GM12878 (cell line): ENCODE data around the gene SMPD3. TPM values are rescaled to one million over a fixed set of nuclear protein-coding genes. Genes with fewer than 3 reads are reported as not detected.

Source experiments
- ATAC-seq: fragments of 200-7000 bp; cut with Tn5 transposase; 3 replicates; pipeline ENCODE4 v1.9.1; 2020; ENCODE audit warnings: mild to moderate bottlenecking, moderate library complexity
- BruUV-seq: library from RNA; stranded (reverse); fragments of 400-500 nt; replicated peaks from 2 replicates; lab custom pipeline; 2021; lab: Mats Ljungman, UMichigan
- CTCF ChIA-PET: fragments of 300-600 bp; sonication (Branson Sonifier 250); formaldehyde crosslinking; extraction: SDS; loops from one replicate; lab custom pipeline; 2021; ENCODE audit warnings: inconsistent platforms; lab: Yijun Ruan, JAX
- POLR2A ChIA-PET: fragments of 350-600 bp; formaldehyde crosslinking; extraction: SDS; loops from one replicate; lab custom pipeline; 2021; ENCODE audit warnings: inconsistent platforms; lab: Charles Lee
- RAD21 ChIA-PET: fragments of 300-600 bp; sonication (Branson Sonifier 250); formaldehyde crosslinking; loops from one replicate; lab custom pipeline; 2023; ENCODE audit warnings: antibody characterized with exemption; ENCODE audit not compliant: unreplicated experiment; lab: Charles Lee
- SMC1A ChIA-PET: fragments of 300-600 bp; sonication (Branson Sonifier 250); formaldehyde crosslinking; loops from one replicate; lab custom pipeline; 2023; ENCODE audit not compliant: unreplicated experiment, uncharacterized antibody; lab: Charles Lee
- DNase-seq: peaks from one replicate; pipeline ENCODE4 v3.0.0-alpha.2; 2011; ENCODE audit warnings: low read depth, low spot score
- FAIRE-seq: peaks from 3 replicates; lab custom pipeline; 2011; peaks lifted over from hg19 to GRCh38; lab: Jason Lieb, UNC
- H2AFZ ChIP-seq: 2 replicates; pipeline ENCODE4 v1.6.0; 2011; ENCODE audit warnings: low read depth, low read length, control low read depth; ENCODE audit not compliant: control insufficient read depth
- H3K27ac ChIP-seq: 2 replicates; pipeline ENCODE4 v1.5.1; 2011; ENCODE audit warnings: control low read depth; ENCODE audit not compliant: control insufficient read depth, insufficient read depth
- H3K27me3 ChIP-seq, 2 experiments: replicated peaks in 1 of 2; 2 replicates each; pipeline versions ENCODE4 v1.6.0 to v1.6.1; 2011; ENCODE audit warnings: low read length in 1 of 2; ENCODE audit not compliant: control insufficient read depth in 2 of 2, insufficient read depth in 2 of 2
- H3K36me3 ChIP-seq, 2 experiments: 2 replicates each; pipeline ENCODE4 v1.5.1; 2011; ENCODE audit warnings: low read length in 1 of 2; ENCODE audit not compliant: control insufficient read depth in 2 of 2, insufficient read depth in 2 of 2
- H3K4me1 ChIP-seq: 2 replicates; pipeline ENCODE4 v1.6.1; 2011; ENCODE audit warnings: mild to moderate bottlenecking, low read length, moderate library complexity, mixed read lengths; ENCODE audit not compliant: control insufficient read depth, insufficient read depth
- H3K4me2 ChIP-seq: 2 replicates; pipeline ENCODE4 v1.6.0; 2011; ENCODE audit warnings: control low read depth; ENCODE audit not compliant: control insufficient read depth, insufficient read depth
- H3K4me3 ChIP-seq: fragments of 200-600 bp; sonication (generic); 2 replicates; pipeline ENCODE4 v1.5.1; 2016
- H3K79me2 ChIP-seq: 2 replicates; pipeline ENCODE4 v1.6.0; 2011; ENCODE audit warnings: low read length; ENCODE audit not compliant: control insufficient read depth, insufficient read depth
- H3K9ac ChIP-seq: 2 replicates; pipeline ENCODE4 v1.8.0; 2011; ENCODE audit warnings: low read length, control low read depth, mixed read lengths; ENCODE audit not compliant: control insufficient read depth, insufficient read depth
- H3K9me3 ChIP-seq: replicated peaks from 3 replicates; pipeline ENCODE4 v1.5.1; 2011; ENCODE audit warnings: mild to moderate bottlenecking, low read length; ENCODE audit not compliant: control insufficient read depth, insufficient read depth
- H4K20me1 ChIP-seq: 2 replicates; pipeline ENCODE4 v1.6.0; 2011; ENCODE audit not compliant: control insufficient read depth, insufficient read depth
- BCL11A ChIP-seq: IDR thresholded peaks from 2 replicates; pipeline ENCODE4 v1.6.1; 2011; ENCODE audit warnings: low read depth, low read length
- CUX1 ChIP-seq: IDR thresholded peaks from 2 replicates; pipeline ENCODE4 v1.6.1; 2012; ENCODE audit warnings: improper control_type of control experiment, low read depth, low read length; ENCODE audit not compliant: insufficient replicate concordance
- DPF2 ChIP-seq: fragments of 450-650 bp; IDR thresholded peaks from 2 replicates; pipeline ENCODE4 v1.6.1; 2017; ENCODE audit warnings: mild to moderate bottlenecking
- HCFC1 ChIP-seq: fragments of 150-350 bp; IDR thresholded peaks from 2 replicates; pipeline ENCODE4 v1.6.1; 2014; ENCODE audit warnings: low read length
- SMARCA5 ChIP-seq: fragments of 450-650 bp; IDR thresholded peaks from 2 replicates; pipeline ENCODE4 v1.6.1; 2017; ENCODE audit warnings: mild to moderate bottlenecking
- SUPT20H ChIP-seq: IDR thresholded peaks from 2 replicates; pipeline ENCODE4 v1.6.1; 2011; ENCODE audit warnings: low read depth, mild to moderate bottlenecking, low read length, moderate library complexity, borderline replicate concordance; ENCODE audit not compliant: control insufficient read depth
- TCF7 ChIP-seq: IDR thresholded peaks from 2 replicates; pipeline ENCODE4 v1.6.1; 2014; ENCODE audit warnings: antibody characterized with exemption, borderline replicate concordance
- ZNF207 ChIP-seq: fragments of 450-650 bp; IDR thresholded peaks from 2 replicates; pipeline ENCODE4 v1.6.1; 2014; ENCODE audit warnings: antibody characterized with exemption, mild to moderate bottlenecking, borderline replicate concordance
- WGBS: methylation state at CpG from one replicate; pipeline ENCODE4 v1.1.6; 2016; ENCODE audit warnings: low lambda C conversion rate; ENCODE audit not compliant: insufficient replicate concordance, insufficient coverage; ENCODE audit errors: missing lambda C conversion rate; 5-methylcytosine and 5-hydroxymethylcytosine counted together
- in situ Hi-C: fragments of 300-500 bp; cut with MboI; formaldehyde crosslinking; loops from 9 replicates; pipeline ENCODE4 v1.14.3; 2018; ENCODE audit warnings: mixed read lengths
- intact Hi-C: fragments of 100-400 bp; cut with micrococcal nuclease; formaldehyde crosslinking; loops from one replicate; pipeline ENCODE4 v1.14.2; 2022; ENCODE audit not compliant: unreplicated experiment
- polyA plus RNA-seq, 11 experiments: library from polyadenylated mRNA; depleted of rRNA in 4 of 11; unstranded in 6 of 11; stranded (reverse) in 5 of 11; fragments of >200 nt; fragmentation: Nextera tagmentation in 4 of 11; fragmentation: Illumina TruSeq in 1 of 11; extraction: Ambion mirVana in 4 of 11; extraction: Trizol in 1 of 11; gene quantifications; 1 replicate in 1 of 11; 2 replicates in 10 of 11; pipeline versions ENCODE4 v1.2.1 to v1.2.3, GENCODE V29; 2011 to 2016; ENCODE audit warnings: inconsistent platforms in 2 of 11, missing spikeins in 2 of 11, low read depth in 1 of 11
- total RNA-seq, 4 experiments: library from RNA; depleted of rRNA in 3 of 4; stranded (reverse); fragments of >200 nt in 3 of 4; fragmentation: Illumina TruSeq in 1 of 4; extraction: Trizol in 1 of 4; gene quantifications; 2 replicates each; pipeline versions ENCODE4 v1.2.1 to v1.2.3, GENCODE V29; 2013 to 2021
- TF ChIP-seq, protein P1 (sequence below): fragments of 450-650 bp; IDR thresholded peaks from 2 replicates; pipeline ENCODE4 v1.6.1; 2017; ENCODE audit warnings: low read depth, mild to moderate bottlenecking, moderate library complexity
- TF ChIP-seq, protein P2 (sequence below): fragments of 450-650 bp; IDR thresholded peaks from 2 replicates; pipeline ENCODE4 v1.6.1; 2017; ENCODE audit warnings: mild to moderate bottlenecking, moderate library complexity

The SMPD3 gene
- total and polyA plus RNA-seq, 10 of the 15 experiments (the other 5 are each of a cell fraction or from before 2014, with no cell fraction given): 0.04 to 2.0 (median 1.2) TPM

GRCh38 chr16:68348639-68349445 is 99.5 kb downstream of the SMPD3 start:
- ChIA-PET SMC1A (interaction anchor here (0.9 to 1.2 kb wide), 2 partner anchors 9 to 14 kb away, joined by 3 read pairs; no protein-coding TSS in a partner anchor), POLR2A (interaction anchor here (0.6 kb wide), 1 partner anchor 200 kb away, joined by 3 read pairs; no protein-coding TSS in a partner anchor)
- H4K20me1 ChIP-seq: no peaks in the 10 kb centered on the region; the same call in 1 of the 2 replicates
- no peaks in the 10 kb centered on the region for H3K79me2 ChIP-seq
- in situ Hi-C loops: no loop called here
- no peaks in the 10 kb centered on the region for H3K9me3 ChIP-seq
- H3K27ac ChIP-seq: no peak overlapping the region
- no peak overlapping the region for H3K9ac ChIP-seq
- no peak overlapping the region for H2AFZ ChIP-seq
- no peak overlapping the region for H3K4me3 ChIP-seq
- TF ChIP-seq, protein P1, sequence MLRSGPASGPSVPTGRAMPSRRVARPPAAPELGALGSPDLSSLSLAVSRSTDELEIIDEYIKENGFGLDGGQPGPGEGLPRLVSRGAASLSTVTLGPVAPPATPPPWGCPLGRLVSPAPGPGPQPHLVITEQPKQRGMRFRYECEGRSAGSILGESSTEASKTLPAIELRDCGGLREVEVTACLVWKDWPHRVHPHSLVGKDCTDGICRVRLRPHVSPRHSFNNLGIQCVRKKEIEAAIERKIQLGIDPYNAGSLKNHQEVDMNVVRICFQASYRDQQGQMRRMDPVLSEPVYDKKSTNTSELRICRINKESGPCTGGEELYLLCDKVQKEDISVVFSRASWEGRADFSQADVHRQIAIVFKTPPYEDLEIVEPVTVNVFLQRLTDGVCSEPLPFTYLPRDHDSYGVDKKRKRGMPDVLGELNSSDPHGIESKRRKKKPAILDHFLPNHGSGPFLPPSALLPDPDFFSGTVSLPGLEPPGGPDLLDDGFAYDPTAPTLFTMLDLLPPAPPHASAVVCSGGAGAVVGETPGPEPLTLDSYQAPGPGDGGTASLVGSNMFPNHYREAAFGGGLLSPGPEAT: no peak
- TF ChIP-seq SMARCA5: no peak
- TF ChIP-seq HCFC1: no peak
- no peak for TF ChIP-seq CUX1
- no peak for TF ChIP-seq SUPT20H
- no peak for TF ChIP-seq DPF2
- no peak for TF ChIP-seq ZNF207
- TF ChIP-seq TCF7: no peak
- TF ChIP-seq BCL11A: no peak
- TF ChIP-seq, protein P2, sequence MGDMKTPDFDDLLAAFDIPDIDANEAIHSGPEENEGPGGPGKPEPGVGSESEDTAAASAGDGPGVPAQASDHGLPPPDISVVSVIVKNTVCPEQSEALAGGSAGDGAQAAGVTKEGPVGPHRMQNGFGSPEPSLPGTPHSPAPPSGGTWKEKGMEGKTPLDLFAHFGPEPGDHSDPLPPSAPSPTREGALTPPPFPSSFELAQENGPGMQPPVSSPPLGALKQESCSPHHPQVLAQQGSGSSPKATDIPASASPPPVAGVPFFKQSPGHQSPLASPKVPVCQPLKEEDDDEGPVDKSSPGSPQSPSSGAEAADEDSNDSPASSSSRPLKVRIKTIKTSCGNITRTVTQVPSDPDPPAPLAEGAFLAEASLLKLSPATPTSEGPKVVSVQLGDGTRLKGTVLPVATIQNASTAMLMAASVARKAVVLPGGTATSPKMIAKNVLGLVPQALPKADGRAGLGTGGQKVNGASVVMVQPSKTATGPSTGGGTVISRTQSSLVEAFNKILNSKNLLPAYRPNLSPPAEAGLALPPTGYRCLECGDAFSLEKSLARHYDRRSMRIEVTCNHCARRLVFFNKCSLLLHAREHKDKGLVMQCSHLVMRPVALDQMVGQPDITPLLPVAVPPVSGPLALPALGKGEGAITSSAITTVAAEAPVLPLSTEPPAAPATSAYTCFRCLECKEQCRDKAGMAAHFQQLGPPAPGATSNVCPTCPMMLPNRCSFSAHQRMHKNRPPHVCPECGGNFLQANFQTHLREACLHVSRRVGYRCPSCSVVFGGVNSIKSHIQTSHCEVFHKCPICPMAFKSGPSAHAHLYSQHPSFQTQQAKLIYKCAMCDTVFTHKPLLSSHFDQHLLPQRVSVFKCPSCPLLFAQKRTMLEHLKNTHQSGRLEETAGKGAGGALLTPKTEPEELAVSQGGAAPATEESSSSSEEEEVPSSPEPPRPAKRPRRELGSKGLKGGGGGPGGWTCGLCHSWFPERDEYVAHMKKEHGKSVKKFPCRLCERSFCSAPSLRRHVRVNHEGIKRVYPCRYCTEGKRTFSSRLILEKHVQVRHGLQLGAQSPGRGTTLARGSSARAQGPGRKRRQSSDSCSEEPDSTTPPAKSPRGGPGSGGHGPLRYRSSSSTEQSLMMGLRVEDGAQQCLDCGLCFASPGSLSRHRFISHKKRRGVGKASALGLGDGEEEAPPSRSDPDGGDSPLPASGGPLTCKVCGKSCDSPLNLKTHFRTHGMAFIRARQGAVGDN: no peak
- TF ChIP-seq, all 136 proteins: peak for 0
- DNase-seq: no peak
- no peak for ATAC-seq
- ChIA-PET CTCF (interaction anchor here (1.1 to 1.4 kb wide), 2 partner anchors 9 to 16 kb away, joined by 3 read pairs; no protein-coding TSS in a partner anchor), RAD21 (interaction anchor here (0.7 kb wide), 1 partner anchor 14 kb away, joined by 3 read pairs; no protein-coding TSS in a partner anchor)
- no TSS peak for BruUV-seq
- no peaks in the 10 kb centered on the region for H3K27me3 ChIP-seq
- no peak for FAIRE-seq
- H3K36me3 ChIP-seq: peaks cover 29 to 34% of the 10 kb centered on the region in 2 experiments
- intact Hi-C loops: no loop called here
- H3K4me2 ChIP-seq: no peak overlapping the region
- H3K4me1 ChIP-seq: no peaks in the 10 kb centered on the region
- 94% methylated on average over 23 of the region's 27 CpGs for WGBS
